Left lung (tissue), 10 donors: ENCODE results near the gene VENTX. TPM values are rescaled to one million over a fixed set of nuclear protein-coding genes. Genes with fewer than 3 reads are reported as not detected.

Experiments
- ATAC-seq: fragments of 200-7000 bp; cut with Tn5 transposase; one replicate; pipeline ENCODE4 v1.9.1; 2020; ENCODE audit warnings: moderate library complexity
- DNase-seq, 4 donors: peaks; one replicate each; pipeline ENCODE4 v3.0.0-alpha.2; 2013 to 2020
- H3K27ac ChIP-seq, 2 donors: fragments of 200-600 bp; sonication (generic) in 1 of 2; one replicate each; pipeline versions ENCODE4 v1.5.0 to v1.8.0; 2020 to 2021
- H3K27me3 ChIP-seq, 2 donors: fragments of 200-600 bp; sonication (generic) in 1 of 2; one replicate each; pipeline versions ENCODE4 v1.5.0 to v1.8.0; 2020 to 2021
- H3K36me3 ChIP-seq, 2 donors: fragments of 200-600 bp; sonication (generic) in 1 of 2; one replicate each; pipeline versions ENCODE4 v1.5.0 to v1.8.0; 2020 to 2021
- H3K4me1 ChIP-seq, 2 donors: fragments of 200-600 bp; one replicate each; pipeline ENCODE4 v1.8.0; 2021
- H3K4me3 ChIP-seq, 2 donors: fragments of 200-600 bp; sonication (generic) in 1 of 2; one replicate each; pipeline versions ENCODE4 v1.5.0 to v1.8.0; 2020 to 2021; ENCODE audit warnings: mild to moderate bottlenecking in 1 of 2
- H3K9me3 ChIP-seq, 2 donors: fragments of 200-600 bp; sonication (generic) in 1 of 2; one replicate each; pipeline versions ENCODE4 v1.5.0 to v1.8.0; 2020 to 2021
- intact Hi-C, 2 donors: fragments of 100-400 bp; cut with DNase I; formaldehyde crosslinking; loops; one replicate each; pipeline versions ENCODE4 v1.11.2 to v1.14.2; 2022
- polyA plus RNA-seq, 6 donors: library from polyadenylated mRNA; unstranded; fragments of 120-200 nt; gene quantifications; one replicate each; pipeline ENCODE4 v1.2.1, GENCODE V29; 2013; ENCODE audit not compliant: insufficient read length in 6 of 6
- total RNA-seq, 2 donors: library from RNA; stranded (reverse); fragmentation: NEBNext Ultra II Directional; extraction: Animal tissue kit (Norgen Biotek cat#: 25700); gene quantifications; one replicate each; pipeline ENCODE4 v1.2.1, GENCODE V29; 2021
- TF ChIP-seq, protein P1 (sequence below), 2 donors: fragments of 200-600 bp; sonication (generic) in 1 of 2; IDR thresholded peaks; one replicate each; pipeline versions ENCODE4 v1.5.0 to v1.8.0; 2021; ENCODE audit warnings: antibody characterized with exemption in 2 of 2
- donor health status: DM: no; HTN: yes; CAD: no.
- donor health status: DM: no; HTN: no; CAD: no.

The VENTX gene
- total and polyA plus RNA-seq, 8 donors = 0.14 to 4.1 (median 0.25) TPM

DNA sequence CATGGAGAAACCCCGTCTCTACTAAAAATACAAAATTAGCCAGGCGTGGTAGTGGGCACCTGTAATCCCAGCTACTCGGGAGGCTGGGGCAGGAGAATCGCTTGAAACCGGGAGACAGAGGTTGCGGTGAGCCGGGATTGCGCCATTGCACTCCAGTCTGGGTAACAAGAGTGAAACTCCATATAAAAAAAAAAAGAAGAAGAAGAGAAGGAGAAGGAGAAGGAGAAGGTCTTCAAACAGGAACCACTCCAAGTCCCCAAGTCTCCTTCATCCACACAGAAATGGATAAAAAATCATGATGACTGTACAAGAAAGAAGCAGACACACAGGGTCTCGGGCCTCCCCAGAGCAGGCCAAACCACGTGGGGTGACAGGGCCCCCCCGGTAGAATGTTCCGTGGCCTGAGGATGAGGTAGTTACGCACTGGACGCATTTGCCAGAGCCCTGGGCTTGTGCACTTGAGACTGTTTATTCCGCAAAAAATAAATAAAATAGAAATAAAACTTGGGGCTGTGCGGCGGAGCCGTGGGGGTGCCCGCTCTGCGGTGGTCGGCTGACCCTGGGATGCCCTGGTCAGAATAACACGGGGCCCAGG is 15.8 kb downstream of the VENTX start:
- no peaks in the 10 kb centered on the region for H3K9me3 ChIP-seq

DNA sequence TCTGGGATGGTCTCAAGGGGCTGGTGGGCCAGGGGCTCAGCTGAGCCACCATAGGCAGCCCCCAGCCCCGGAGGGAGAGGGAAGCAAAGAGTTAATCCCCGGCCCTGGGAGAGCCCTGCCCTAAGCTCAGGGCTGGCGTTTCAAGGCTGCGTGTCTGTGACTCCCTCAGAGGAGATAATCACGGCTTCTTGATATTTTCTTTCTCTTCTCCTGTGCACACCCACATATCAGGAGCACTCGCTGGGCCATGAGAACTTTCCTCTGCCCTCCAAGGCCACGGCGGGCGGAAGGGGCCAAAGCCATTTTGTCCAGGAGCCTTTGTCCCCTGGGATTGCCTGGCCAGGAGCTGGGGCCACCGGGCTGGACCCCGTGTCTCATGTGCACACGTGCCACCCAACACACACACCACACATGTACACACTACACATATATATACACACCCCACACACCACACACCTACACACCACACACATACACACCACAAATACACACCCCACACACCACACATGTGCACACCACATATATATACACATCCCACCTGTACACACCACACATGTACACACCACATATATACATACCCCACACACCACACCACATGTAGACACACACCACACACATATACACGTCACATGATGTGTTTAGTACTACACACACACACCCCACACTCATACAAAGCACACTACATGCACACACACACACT is 16.9 kb downstream of the VENTX start:
- Histone ChIP-seq H3K27ac (no peak overlapping the region), H3K4me3 (no peak overlapping the region), H3K4me1 (peaks cover 22 to 29% of the 10 kb centered on the region in 2 donors), H3K27me3 (peaks cover 0 to 25% of the 10 kb centered on the region in 2 donors), H3K36me3 (no peaks in the 10 kb centered on the region), H3K9me3 (no peaks in the 10 kb centered on the region)
- DNase-seq = no peak
- intact Hi-C loops = no loop called here
- ATAC-seq = no peak
- TF ChIP-seq, protein P1, sequence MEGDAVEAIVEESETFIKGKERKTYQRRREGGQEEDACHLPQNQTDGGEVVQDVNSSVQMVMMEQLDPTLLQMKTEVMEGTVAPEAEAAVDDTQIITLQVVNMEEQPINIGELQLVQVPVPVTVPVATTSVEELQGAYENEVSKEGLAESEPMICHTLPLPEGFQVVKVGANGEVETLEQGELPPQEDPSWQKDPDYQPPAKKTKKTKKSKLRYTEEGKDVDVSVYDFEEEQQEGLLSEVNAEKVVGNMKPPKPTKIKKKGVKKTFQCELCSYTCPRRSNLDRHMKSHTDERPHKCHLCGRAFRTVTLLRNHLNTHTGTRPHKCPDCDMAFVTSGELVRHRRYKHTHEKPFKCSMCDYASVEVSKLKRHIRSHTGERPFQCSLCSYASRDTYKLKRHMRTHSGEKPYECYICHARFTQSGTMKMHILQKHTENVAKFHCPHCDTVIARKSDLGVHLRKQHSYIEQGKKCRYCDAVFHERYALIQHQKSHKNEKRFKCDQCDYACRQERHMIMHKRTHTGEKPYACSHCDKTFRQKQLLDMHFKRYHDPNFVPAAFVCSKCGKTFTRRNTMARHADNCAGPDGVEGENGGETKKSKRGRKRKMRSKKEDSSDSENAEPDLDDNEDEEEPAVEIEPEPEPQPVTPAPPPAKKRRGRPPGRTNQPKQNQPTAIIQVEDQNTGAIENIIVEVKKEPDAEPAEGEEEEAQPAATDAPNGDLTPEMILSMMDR (IDR thresholded peaks at IDR 0.05) = no peak

More for the DNA sequence above, 15.8 kb downstream of the VENTX start:
- no peak overlapping the region for H3K27ac ChIP-seq
- peaks cover 12 to 18% of the 10 kb centered on the region in 2 donors for H3K4me1 ChIP-seq
- TF ChIP-seq, protein P1 (IDR thresholded peaks at IDR 0.05) = no peak
- ATAC-seq (no peak), DNase-seq (no peak)
- peaks cover 0 to 36% of the 10 kb centered on the region in 2 donors for H3K27me3 ChIP-seq
- no peaks in the 10 kb centered on the region for H3K36me3 ChIP-seq
- intact Hi-C loops = no loop called here
- H3K4me3 ChIP-seq = no peak overlapping the region

DNA sequence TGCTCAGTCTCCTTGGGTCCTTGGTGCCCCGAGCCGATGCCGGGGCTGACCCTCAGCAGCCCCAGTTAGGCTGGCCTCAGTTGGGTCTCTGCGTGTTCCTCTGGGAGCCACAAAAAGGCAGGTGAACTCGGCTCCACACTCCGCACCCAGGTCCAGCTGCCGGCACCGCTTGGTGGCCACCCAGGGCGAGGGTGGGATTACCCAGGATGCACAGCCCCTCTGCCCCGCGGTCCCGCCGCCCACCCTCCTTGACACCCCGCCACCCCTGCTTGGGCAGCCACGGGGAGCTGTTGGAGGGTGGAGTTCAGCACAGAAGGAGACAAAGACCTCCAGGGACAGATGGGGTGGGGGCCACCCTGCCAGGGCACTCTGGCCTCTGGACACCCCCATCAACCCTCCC is 17.7 kb downstream of the VENTX start:
- H3K36me3 ChIP-seq = no peaks in the 10 kb centered on the region
- H3K27me3 ChIP-seq = peaks cover 0 to 21% of the 10 kb centered on the region in 2 donors
- intact Hi-C loops = no loop called here
- ATAC-seq (no peak), DNase-seq (no peak)
- no peaks in the 10 kb centered on the region for H3K9me3 ChIP-seq
- H3K27ac ChIP-seq = no peak overlapping the region
- H3K4me1 ChIP-seq = peaks cover 25 to 36% of the 10 kb centered on the region in 2 donors
- TF ChIP-seq, protein P1 (IDR thresholded peaks at IDR 0.05) = no peak
- no peak overlapping the region for H3K4me3 ChIP-seq

DNA sequence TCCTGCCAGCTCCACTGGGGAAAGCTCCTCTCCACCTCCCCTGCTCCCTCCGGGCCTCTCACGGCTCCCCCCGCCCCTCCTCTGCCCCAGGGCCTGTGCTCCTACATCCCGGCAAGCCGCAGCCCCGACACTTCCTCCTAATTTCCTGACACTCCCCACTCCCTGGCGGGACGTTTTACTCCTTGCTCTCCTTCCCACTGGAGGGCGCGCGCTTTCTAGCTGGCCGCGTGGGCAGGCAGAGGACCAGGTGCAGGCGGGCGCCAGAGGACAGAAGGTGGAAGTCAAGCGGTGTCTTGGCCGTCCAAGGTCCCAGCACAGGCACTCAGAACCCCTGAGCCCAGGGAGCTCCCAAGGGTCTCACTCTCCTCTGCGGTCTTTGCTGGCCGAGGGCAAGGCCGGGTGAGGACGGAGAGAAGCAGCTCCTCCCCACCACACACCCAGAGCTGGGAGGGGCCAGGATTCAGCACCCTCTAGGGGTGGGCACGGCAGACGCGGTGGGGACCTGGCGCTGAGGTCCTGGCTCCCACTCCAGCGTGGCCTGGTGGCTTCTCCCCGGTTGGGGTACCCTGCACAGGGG is 19.9 kb downstream of the VENTX start:
- DNase-seq (peak in 3 of 4 donors; percentile 33 to 95 (median 88)), ATAC-seq (peak; percentile 58)
- peak overlapping the region; percentile 84 to 93 for H3K27ac ChIP-seq
- no peaks in the 10 kb centered on the region for H3K9me3 ChIP-seq
- H3K36me3 ChIP-seq = peaks cover 0 to 2% of the 10 kb centered on the region in 2 donors
- TF ChIP-seq, protein P1 (IDR thresholded peaks at IDR 0.05) = peak; percentile 23 to 35
- intact Hi-C loops = no loop called here
- H3K4me1 ChIP-seq = peaks cover 31 to 53% of the 10 kb centered on the region in 2 donors
- peak overlapping the region in 1 of 2 donors; percentile 1 for H3K4me3 ChIP-seq
- peaks cover 0 to 10% of the 10 kb centered on the region in 2 donors for H3K27me3 ChIP-seq
